LoVo (cell line): Measurements from ENCODE around the gene SMIM31.

Experiments used
- DNase-seq: peaks from one replicate; pipeline ENCODE4 v3.0.0-alpha.2; 2016; ENCODE audit warnings: low spot score

The SMIM31 gene

DNA sequence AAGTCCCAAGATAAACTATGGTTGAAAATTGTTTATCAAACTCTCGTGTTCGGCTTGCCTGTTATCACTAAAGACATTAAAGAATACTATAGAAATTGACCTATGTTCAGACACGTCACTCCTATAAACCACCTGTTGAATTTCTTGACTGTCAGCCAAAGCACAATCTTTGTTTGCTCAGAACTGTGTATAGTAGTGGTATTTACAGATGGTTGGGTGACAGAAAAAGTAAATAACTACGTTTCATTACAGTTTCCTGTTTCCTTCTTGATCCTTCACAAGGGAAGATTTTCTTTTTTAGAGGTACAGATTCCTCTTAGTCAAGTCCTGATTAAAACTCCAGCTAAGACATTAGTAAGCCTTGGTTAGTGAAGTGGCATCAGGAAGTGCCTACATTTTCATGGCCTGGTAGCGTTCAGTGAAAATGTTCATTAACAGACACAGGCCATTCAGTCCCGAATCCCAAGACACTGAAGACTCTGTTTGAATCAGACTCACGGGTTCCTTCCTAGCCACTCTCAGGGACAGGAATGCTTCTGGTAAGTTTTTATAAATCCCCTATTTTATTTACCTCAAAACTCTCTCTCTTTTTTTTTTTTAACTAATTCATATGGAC lies at the start of gene SMIM31:
SMIM31 (plus strand) TSS at position 259 of the 616 bp plus-strand sequence. CDS start 16,313 bp downstream, outside the sequence.
- DNase-seq, result peak; percentile 76

DNA sequence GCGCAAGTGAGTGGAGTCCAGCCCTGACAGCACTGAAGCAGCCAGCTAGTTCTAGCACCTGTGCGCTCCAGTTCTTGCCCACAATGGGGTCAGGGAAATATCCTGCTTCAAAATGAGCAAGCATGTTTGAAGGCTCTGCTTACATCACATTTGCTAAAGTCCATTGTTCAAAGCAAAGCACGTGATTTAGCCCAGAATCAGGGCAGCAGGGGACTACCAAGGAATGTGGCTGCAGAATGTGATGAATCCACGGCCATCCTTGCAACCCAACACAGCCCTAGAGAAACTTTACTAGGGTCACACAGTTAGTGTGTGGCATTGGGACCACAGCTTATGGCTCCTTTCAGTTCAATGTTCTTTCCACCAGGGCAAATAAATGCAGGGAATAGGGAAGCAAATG lies 47.3 kb upstream of the SMIM31 start:
- no peak for DNase-seq

DNA sequence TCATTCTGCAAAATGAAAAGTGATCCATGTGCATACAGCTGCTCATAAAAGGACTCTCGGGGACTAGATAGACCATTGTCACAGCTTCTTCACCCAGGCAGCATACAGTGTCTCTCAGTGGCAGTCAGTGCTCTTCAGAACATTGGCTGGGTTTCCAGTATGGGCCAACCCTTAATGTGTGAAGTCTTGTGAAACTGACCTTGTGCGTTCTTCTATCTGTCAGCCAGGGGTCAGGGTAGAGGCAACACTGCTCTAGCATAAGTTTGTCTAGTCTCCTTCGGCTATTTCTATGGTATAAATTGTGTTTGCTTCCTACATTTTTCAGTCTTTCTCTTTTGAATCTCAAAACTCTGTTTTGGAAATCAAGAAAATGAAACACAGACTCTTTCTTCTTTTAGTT lies 37.0 kb upstream of the SMIM31 start:
- DNase-seq, result peak; percentile 12

DNA sequence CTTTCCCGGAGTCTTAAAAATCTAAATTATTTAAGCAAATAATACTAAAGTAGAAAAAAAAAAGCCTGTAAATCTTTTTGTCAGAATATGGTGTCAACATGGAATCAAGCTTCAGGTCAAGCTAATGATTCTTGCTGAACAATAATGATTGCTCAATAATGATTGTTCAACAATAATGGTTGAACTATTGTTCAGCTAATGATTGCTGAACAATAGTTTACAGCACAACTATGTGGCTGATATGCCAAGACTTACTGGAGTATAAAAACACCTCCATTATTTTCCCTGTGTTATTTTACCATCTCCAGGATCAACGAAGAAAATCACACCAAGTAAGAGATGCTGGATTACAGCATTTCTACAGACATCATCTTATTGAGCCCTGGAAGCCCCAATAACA lies 35.1 kb upstream of the SMIM31 start:
- DNase-seq, result no peak

DNA sequence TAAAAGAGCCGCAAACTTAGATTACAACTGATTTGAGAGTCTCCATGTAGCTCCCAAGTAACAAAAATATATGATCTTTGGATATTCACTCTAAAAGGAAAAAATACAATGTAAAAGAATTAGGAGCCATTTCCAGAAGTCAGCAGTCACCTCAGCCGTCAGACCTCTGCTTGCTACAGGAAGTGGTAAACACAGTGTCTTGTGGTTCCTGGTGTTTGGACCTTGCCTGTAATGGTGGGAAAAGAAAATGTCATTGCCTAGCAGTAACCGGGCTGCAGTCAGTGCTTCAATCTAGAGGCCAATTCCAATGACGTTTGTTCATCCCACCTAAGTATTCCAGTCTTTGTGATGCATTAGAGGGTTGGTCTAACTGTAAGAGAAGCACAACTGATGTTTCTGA lies 28.9 kb upstream of the SMIM31 start:
- DNase-seq, result no peak

DNA sequence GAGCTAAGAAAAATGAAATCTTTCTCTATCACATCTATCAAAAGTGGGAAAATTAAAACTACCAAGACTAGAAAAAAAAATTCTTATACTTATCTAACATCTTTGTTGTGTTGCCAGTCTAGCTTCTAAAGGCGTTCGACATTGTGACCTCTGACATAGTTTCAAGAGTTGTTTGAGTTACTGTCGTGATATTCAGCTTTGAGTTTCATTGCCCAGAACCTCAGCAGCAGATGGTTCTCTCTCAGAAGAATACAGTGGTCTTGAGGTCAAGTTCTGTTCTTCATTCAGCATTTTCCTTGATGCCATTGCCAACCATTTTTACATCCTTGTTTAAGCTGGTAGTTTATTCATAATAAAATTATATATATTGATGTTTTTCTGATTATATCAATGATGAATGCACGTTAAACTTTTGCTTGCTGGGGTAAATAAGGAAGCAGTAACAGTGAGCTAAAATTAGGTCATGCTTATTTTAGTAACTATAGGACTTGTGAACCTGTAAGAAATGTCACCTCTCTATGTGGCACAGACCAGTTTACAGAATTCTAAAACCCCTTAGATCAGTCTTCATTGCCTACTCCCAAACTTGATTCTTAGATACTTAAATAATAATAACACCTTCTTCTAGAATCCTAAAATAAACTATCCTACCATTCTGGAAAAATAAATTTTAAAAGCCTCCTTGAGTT lies 23.1 kb upstream of the SMIM31 start:
- no peak for DNase-seq

DNA sequence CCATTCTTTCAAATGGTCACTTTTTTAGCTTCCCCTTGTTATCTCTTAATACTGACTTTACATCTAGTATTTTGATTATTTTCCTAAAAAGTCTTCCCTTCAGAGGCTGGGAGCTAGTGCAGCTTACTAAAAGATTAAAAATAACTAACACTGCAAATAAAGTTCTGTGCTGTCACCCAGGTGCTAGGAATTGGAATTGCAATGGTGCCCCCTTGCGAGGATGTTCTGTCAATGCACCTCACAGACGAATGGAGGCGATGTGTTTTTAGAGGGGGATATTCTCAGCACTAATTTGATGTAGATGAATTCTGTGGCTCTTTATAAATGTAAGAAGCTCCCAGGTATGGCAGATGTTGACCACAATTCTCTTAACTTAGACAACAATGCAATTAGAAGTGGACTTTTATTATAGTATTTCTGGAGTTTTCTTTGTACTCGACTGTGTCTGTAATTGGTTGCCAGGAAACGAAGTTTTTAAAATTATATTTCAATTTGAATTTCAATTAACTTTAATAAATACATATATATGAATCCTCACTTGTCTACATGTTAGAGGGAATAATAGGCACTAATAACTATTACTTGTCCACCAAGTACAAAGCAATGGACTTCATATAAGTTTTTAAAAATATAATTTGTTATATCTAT lies 22.0 kb upstream of the SMIM31 start:
- peak; percentile 37 for DNase-seq

DNA sequence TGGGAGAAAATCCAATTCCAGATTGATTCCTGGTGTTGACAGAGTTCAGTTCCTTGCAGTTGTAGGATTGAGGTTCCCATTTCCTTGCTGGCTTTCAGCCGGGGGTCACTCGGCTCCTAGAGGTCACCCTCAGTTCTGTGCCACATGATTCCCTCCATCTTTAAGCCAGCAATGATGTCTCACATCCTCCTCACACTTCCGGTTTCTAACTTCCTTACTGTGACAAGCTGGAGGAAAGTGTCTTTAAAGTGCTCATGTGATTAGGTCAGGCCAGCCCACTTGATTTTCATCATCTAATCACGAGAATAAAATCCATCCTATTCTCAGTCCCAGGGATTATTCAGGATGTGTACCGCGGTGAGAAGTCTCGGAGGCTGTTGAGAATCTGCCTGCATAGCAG lies 19.4 kb upstream of the SMIM31 start:
- no peak for DNase-seq

DNA sequence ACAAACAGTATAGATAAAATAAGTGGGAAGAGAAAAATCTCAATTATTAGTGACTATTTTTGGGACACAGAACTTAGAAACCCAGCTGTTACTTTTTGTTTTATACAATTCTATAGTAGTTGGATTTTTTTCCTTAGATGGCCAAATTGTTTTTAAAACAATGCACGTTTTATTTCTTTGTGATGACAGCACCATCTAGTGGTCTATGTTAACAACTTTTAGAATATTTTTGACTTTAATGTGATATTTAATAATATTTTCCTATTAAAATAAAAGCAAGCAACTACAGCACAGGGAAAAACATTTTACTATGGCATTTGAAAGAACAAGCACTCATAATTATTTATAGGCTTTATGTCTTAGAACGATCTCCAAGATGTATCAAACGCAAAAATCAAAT lies 5.6 kb upstream of the SMIM31 start:
- peak; percentile 30 for DNase-seq

DNA sequence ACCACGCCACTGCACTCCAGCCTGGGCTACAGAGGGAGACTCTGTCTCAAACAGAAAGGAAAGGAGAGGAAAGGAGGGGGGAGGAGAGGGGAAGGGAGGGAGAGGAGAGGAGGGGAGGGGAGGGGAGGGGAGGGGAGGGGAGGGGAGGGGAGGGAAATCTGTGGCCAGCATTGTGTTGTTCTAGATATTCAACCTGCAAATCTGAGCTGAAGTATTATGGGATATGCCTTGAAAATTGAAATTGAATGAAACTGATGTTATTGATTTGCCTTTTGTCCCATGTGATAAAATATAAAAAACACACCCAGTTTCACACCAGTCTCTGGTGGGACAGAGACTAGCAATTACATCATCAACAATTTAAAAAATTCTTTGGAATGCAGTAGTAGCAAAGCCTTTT lies 1.5 kb downstream of the SMIM31 start:
- DNase-seq, result no peak

DNA sequence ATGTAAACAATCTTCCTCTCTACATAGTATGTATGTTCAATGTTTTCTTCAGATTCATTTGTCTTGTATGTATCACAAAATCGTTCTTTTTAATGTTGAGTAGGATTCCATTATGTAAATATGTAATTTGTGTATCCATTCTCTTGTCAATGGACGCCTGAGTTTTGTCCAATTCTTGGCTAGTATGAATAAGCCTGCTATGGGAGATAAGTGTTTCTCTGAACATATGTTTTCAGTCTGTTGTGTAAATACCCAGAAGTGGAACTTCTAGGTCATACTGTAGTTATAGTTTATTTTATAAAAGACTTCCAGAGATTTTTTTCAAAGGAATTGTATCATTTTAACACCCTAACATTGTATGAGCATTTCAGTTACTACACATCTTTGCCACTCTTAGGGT lies 2.8 kb downstream of the SMIM31 start:
- DNase-seq, result no peak

DNA sequence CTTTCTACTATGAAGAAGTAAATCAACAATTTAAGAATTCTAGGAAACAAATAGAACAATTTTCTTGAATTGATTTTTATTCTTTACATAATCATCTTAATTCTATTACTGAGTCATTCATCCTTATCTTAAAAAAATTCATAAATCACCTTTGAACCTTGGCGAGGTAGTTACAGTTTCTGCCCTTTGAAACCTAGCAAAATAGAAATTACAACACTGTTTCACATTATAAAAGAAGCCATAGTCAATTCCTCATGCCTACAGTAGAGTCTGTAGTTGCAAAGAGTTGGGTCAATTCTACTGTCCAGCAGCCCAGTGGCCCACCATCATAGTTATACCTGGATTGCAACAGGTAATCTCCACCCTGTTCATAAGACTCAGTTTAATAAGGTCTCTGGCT lies 7.3 kb downstream of the SMIM31 start:
- DNase-seq, result peak; percentile 25

DNA sequence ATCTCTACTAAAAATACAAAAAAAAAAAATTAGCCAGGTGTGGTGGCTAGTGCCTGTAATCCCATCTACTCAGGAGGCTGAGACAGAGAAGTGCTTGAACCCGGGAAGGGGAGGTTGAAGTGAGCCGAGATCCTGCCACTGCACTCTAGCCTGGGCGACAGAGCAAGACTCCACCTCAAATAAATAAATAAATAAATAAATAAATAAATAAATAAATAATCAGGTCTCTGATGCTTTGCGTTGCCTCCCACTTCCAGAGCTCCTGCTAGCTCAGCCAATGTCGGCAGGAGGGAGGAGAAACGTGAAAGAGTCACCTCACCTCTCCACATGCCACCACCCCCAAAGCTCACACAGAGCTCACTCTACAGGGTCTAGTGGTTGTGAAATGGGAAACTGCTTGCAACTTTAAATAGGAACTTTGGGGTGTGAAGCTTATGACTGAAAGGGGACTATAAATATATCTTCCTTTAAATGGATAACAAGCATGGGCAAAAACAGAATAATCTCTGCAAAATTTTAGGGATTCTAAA lies 7.9 kb downstream of the SMIM31 start:
- no peak for DNase-seq

DNA sequence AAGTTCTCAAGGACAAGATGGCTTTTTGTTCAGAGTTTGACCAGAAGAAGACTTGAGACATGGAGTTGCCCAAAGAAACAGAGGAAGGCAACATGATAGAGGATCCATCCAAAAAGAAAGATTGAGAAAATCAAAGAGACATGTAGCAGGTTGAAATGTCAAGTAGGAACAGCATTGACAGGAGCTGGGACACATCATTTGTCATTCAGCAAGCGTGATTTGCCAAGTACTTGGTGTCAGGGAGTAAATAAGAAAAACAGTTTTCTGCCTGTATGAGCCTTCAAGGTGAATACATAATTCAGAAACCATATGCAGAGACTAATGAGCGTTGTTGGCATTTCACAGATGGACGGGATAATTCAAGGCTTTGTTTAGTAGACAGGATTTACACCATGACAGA lies 11.2 kb downstream of the SMIM31 start:
- DNase-seq, result no peak

DNA sequence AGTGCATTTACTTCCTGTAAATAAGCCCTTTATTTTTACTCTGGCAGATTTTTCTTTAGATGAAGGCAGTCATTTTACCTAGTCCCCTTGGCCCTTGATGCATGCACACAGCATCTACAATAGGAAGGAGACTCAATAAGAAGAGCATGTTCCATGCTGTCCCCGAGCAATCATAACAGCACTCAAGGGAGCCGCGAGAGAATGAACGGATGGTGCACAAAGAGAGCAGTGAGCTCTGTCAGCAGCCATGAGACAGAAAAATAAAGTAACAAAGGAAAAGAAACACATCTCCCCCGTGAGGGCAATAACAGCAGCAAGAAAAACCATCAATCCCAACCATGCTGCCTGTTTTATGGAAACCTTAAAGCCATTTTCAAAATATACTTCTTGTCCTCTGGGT lies 11.9 kb downstream of the SMIM31 start:
- no peak for DNase-seq

DNA sequence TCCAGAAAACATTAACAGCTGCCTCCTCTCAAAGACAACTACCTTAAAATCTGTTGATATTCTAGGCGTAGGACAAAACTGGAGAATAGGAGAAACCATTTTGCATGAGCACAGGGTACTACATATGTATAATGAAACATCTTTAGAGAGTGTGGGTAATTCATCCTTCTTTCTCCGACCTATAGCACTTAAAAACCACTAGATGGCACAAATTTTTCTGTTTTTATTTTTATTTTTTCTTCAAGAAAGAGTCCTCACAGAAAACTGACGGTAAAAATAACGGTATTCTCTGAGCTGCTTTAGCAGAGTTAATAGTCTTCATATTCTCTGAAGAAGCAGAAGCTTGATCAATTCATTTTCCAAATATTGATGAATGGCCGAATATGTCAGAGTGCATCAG lies 14.6 kb downstream of the SMIM31 start:
- no peak for DNase-seq

DNA sequence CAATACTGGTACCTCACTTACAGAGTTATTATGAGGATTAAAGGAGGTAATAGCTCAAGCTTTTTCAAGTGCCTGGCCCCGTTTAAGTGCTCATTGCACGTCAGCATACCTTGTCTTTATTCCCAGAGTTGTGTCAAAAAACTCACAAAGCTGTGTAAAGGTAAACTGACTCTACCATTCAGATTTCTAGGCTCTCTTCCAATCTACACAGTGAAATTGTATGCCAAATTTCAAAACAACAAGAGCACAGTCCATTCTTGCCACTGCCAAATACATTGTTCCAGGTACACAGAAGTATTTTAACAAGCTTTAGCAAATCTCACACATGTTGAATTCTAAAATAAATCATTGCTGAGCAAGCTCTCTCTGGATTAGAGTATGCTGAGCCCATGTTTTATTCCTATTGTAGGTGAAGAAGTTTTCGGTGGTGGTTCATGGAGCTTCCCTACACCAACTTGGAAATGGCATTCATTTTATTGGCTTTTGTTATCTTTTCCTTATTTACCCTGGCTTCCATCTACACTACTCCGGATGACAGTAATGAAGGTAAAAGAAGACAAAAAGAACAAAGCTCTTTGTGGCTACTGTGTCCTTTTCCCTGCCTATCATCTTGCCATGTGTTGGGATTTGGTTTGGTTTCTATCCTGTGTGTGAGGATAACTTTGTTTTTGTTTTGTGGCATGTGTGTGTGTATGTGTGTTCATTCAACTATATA lies 16.2 kb downstream of the SMIM31 start:
- DNase-seq, result no peak

DNA sequence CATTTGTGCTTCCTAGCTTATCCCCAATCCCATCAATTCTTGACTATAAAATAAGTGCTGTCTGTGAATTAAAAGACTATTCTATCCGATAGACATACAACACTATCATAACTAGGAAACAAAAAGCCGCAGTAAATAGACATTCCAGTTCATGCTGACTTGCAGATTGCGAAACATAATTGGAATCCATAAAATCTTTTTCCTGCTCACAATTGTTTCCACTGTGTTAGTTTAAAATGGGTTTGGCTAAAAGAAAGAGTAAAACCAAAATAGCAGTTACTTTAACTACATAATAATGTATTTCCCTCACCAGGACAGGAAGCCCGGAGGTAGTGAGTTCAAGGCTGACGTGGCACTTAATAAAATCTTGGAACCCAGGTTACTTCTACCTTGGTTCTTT lies 17.2 kb downstream of the SMIM31 start:
- DNase-seq, result no peak

DNA sequence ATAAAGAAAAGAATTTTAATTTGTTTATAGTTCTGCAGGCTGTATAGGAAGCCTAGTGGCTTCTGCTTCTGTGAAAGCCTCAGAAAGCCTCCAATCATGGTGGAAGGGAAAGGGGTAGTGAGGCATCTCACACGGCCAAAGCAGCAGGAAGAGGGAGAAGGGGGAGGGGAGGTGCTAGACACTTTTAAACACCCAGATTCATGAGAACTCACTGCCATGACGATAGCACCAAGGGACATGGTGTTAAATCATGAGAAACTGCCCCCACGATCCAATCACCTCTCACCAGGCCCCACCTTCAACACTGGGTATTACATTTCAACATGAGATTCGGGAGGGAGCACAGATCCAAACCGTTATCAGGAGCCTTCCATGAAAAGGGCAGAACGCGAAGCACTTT lies 18.1 kb downstream of the SMIM31 start:
- no peak for DNase-seq

DNA sequence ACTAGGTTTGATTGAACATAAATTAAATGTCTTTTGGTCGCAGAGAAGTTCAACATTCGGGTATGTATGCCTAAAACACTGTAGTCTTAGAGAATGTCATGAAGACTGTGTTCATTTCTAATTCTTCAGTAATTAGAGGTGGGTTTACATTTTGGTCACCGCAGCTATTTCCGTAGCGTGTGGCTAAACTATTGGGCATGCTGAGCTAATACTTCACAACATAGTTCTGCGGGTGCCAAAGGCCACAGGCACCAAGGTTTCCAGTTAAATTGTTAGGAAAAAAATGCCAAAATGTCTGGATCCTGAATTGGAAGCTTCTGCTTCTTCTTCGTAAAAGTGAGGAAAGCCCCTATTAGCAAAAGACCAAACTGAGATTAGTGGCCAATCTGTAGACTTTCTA lies 25.1 kb downstream of the SMIM31 start:
- DNase-seq, result no peak

DNA sequence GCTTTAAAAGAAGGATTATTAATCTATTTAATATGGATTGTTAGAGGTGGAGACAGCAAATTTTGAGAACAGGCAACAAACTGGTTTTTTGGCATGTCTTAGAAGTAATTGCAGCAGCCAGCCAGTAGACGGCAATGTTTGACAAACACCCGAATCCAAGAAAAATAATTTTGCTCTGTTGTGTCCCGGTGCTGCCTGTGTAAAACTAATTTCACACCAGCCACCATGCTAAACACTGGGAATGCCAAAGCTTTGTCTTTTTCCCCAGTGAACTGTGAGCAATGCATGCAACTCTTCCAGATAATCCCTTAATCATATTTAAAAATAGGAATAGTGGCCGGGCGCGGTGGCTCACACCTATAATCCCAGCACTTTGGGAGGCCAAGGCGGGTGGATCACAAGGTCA lies 25.9 kb downstream of the SMIM31 start:
- peak; percentile 24 for DNase-seq

DNA sequence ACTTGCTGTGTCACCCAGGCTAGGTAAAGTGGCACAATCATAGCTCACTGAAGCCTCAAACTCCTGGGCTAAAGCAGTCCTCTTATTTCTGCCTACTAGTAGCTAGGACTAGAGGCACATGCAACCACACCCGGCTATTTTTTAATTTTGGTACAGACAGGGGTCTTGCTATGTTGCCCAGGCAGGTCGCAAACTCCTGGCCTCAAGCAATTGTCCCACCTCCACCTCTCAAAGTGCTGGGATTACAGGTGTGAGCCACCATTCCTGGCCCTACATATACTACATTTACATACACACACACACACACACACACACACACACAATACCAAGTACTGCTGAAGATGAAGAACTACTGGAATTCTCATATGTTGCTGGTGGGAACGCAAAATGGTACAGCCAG lies 26.9 kb downstream of the SMIM31 start:
- DNase-seq, result no peak

DNA sequence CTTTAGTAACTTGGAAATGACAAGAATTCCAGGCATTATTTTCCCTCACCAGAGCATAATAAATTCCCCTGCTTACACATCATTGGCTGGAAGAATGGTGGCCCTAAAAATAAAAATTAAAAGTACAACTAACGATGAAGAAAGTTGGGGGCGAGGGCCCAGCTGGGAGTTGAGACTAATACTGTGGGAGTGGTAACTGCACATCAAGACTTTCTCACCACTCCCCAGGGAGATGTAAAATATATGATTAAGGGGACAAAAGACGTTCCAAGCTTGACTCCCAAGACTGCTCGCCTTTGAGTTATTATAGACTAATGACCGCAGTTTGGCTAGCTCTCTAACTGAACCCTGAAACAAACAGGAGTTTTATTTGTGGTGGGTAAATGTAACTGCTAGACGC lies 30.0 kb downstream of the SMIM31 start:
- DNase-seq, result no peak
